Fibroblast of lung (primary cell): Measurements from ENCODE around the gene SNAPC5. TPM values are rescaled to one million over a fixed set of nuclear protein-coding genes. Genes with fewer than 3 reads are reported as not detected.
A peak's percentile ranks its signal among the peaks of the same experiment; 100 is the strongest.
"Not testable (repeated sequence)": the region's sequence is repeated elsewhere in the genome, so short reads cannot be mapped to it uniquely, and the experiment has no call there.

Source experiments
- DNase-seq, 2 donors: peaks; one replicate each; pipeline versions ENCODE4 v3.0.0 to v3.0.0-alpha.2; 2010; ENCODE audit warnings: low read depth in 2 of 2
- H2AFZ ChIP-seq: 2 replicates; pipeline ENCODE4 v1.5.1; 2012; ENCODE audit warnings: low read length, control low read depth, inconsistent platforms
- H3K27ac ChIP-seq: 2 replicates; pipeline ENCODE4 v1.5.1; 2011; ENCODE audit warnings: low read length, control low read depth; ENCODE audit not compliant: insufficient read depth
- H3K27me3 ChIP-seq: 2 replicates; pipeline ENCODE4 v1.5.1; 2011; ENCODE audit warnings: mild to moderate bottlenecking, low read length; ENCODE audit not compliant: control insufficient read depth, insufficient read depth
- H3K36me3 ChIP-seq: 2 replicates; pipeline ENCODE4 v1.5.1; 2011; ENCODE audit warnings: low read length; ENCODE audit not compliant: control insufficient read depth, insufficient read depth
- H3K4me1 ChIP-seq: 2 replicates; pipeline ENCODE4 v1.5.1; 2011; ENCODE audit warnings: low read length; ENCODE audit not compliant: control insufficient read depth, insufficient read depth; ENCODE audit errors: extremely low read depth
- H3K4me2 ChIP-seq: 2 replicates; pipeline ENCODE4 v1.5.1; 2011; ENCODE audit warnings: low read length, control low read depth; ENCODE audit not compliant: insufficient read depth; ENCODE audit errors: extremely low read depth
- H3K4me3 ChIP-seq, 4 experiments: fragments of 200-600 bp in 1 of 4; sonication (generic) in 1 of 4; replicated peaks in 1 of 4; 2 replicates each; pipeline ENCODE4 v1.5.1; 2011 to 2016; ENCODE audit warnings: low read length in 4 of 4, low read depth in 3 of 4, mild to moderate bottlenecking in 3 of 4, control low read depth in 2 of 4, inconsistent platforms in 1 of 4, mixed read lengths in 1 of 4; ENCODE audit not compliant: insufficient read depth in 1 of 4; ENCODE audit errors: control extremely low read depth in 1 of 4
- H3K79me2 ChIP-seq: 2 replicates; pipeline ENCODE4 v1.5.1; 2012; ENCODE audit warnings: mild to moderate bottlenecking, low read length, inconsistent platforms; ENCODE audit not compliant: control insufficient read depth, insufficient read depth
- H3K9ac ChIP-seq: 2 replicates; pipeline ENCODE4 v1.5.1; 2011; ENCODE audit warnings: mild to moderate bottlenecking, low read length, control low read depth; ENCODE audit not compliant: insufficient read depth
- H3K9me3 ChIP-seq: 2 replicates; pipeline ENCODE4 v1.5.1; 2012; ENCODE audit warnings: low read depth, low read length; ENCODE audit not compliant: control insufficient read depth, insufficient read depth
- H4K20me1 ChIP-seq: 2 replicates; pipeline ENCODE4 v1.5.1; 2011; ENCODE audit warnings: low read length; ENCODE audit not compliant: control insufficient read depth, insufficient read depth; ENCODE audit errors: extremely low read depth
- EZH2 ChIP-seq: IDR thresholded peaks from 2 replicates; pipeline ENCODE4 v1.5.1; 2012; ENCODE audit warnings: low read length, control low read depth, mild to moderate bottlenecking; ENCODE audit errors: missing control alignments
- polyA plus RNA-seq, 2 donors: library from polyadenylated mRNA; depleted of rRNA in 1 of 2; stranded (reverse) in 1 of 2; unstranded in 1 of 2; fragments of >200 nt; gene quantifications; 2 replicates each; pipeline ENCODE4 v1.2.1, GENCODE V29; 2011 to 2012; ENCODE audit warnings: missing spikeins in 1 of 2
- total RNA-seq: library from RNA; depleted of rRNA; stranded (reverse); fragments of >200 nt; gene quantifications from 2 replicates; pipeline ENCODE4 v1.2.1, GENCODE V29; 2014
- TF ChIP-seq, protein P1 (sequence below), 2 donors: IDR thresholded peaks in 1 of 2; conservative IDR thresholded peaks in 1 of 2; 1 replicate in 1 of 2; 2 replicates in 1 of 2; pipeline ENCODE4 v1.5.1; 2011 to 2012; ENCODE audit warnings: low read length in 2 of 2, control low read depth in 1 of 2, inconsistent platforms in 1 of 2, low read depth in 1 of 2, mild to moderate bottlenecking in 1 of 2

The SNAPC5 gene
- total and polyA plus RNA-seq, 2 donors (not counting 1 experiment from before 2014, with no cell fraction given): 28.6 to 40.3 TPM

DNA sequence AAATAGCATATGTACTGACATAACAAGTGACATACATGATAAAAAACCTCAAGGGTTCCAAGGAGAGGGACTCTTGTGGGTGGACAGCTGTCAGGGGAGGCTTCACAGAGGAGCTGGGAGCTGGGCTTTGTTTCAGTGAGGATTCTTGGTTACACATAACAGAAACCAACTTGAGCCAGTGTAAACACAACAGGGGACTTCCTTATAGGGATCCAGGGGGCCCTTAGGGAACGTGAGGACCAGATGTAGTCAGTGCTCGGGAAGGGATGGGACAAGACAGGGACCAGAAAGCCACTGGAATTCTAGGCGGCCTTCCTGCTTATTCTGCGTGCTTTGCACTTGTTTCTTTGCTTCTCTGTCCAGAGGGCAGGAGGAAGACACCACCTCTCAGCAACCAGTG lies 34.9 kb downstream of the SNAPC5 start:
- TF ChIP-seq EZH2: no peak
- TF ChIP-seq, protein P1, sequence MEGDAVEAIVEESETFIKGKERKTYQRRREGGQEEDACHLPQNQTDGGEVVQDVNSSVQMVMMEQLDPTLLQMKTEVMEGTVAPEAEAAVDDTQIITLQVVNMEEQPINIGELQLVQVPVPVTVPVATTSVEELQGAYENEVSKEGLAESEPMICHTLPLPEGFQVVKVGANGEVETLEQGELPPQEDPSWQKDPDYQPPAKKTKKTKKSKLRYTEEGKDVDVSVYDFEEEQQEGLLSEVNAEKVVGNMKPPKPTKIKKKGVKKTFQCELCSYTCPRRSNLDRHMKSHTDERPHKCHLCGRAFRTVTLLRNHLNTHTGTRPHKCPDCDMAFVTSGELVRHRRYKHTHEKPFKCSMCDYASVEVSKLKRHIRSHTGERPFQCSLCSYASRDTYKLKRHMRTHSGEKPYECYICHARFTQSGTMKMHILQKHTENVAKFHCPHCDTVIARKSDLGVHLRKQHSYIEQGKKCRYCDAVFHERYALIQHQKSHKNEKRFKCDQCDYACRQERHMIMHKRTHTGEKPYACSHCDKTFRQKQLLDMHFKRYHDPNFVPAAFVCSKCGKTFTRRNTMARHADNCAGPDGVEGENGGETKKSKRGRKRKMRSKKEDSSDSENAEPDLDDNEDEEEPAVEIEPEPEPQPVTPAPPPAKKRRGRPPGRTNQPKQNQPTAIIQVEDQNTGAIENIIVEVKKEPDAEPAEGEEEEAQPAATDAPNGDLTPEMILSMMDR (conservative IDR thresholded peaks at IDR 0.05 in 1 of 2, IDR thresholded peaks at IDR 0.05 in 1 of 2; ENCODE audit: low read depth in 1 of 2, low read length in 2 of 2): no peak
- no peak for DNase-seq

DNA sequence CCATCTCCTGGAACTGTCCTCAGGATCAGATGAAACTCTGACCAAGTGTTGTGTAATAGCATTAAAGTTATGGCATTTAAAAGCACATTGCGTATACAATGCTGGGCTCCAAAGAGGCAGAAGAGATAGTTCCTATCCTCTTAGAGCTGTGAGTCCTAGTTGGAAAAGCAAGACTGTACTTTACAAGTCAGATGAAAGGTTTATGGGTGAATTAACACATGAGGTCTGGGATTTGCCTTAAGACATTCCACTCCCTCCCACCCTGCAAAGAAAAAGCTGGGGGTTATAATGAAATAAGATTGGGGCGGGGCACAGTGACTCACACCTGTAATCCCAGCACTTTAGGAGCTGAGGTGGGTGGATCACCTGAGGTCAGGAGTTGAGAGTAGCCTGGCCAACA lies 35.6 kb downstream of the SNAPC5 start:
- Histone ChIP-seq H3K27ac (no peak overlapping the region), H4K20me1 (no peaks in the 10 kb centered on the region), H3K4me2 (no peak overlapping the region), H3K36me3 (no peaks in the 10 kb centered on the region), H3K4me1 (no peaks in the 10 kb centered on the region), H2AFZ (no peak overlapping the region), H3K9ac (no peak overlapping the region), H3K9me3 (no peaks in the 10 kb centered on the region), H3K79me2 (no peaks in the 10 kb centered on the region), H3K27me3 (no peaks in the 10 kb centered on the region), H3K4me3 (no peak overlapping the region)
- peak in 1 of 2 donors; percentile 11 for DNase-seq
- TF ChIP-seq, protein P1 (conservative IDR thresholded peaks at IDR 0.05 in 1 of 2, IDR thresholded peaks at IDR 0.05 in 1 of 2; ENCODE audit: low read depth in 1 of 2, low read length in 2 of 2): no peak
- TF ChIP-seq EZH2: no peak

More for the DNA sequence above, 34.9 kb downstream of the SNAPC5 start:
- H2AFZ ChIP-seq: no peak overlapping the region
- no peaks in the 10 kb centered on the region for H3K36me3 ChIP-seq
- no peak overlapping the region for H3K4me3 ChIP-seq
- H3K4me1 ChIP-seq: no peaks in the 10 kb centered on the region
- no peaks in the 10 kb centered on the region for H4K20me1 ChIP-seq
- no peak overlapping the region for H3K4me2 ChIP-seq
- no peak overlapping the region for H3K27ac ChIP-seq
- no peaks in the 10 kb centered on the region for H3K9me3 ChIP-seq
- H3K9ac ChIP-seq: no peak overlapping the region
- H3K27me3 ChIP-seq: no peaks in the 10 kb centered on the region
- no peaks in the 10 kb centered on the region for H3K79me2 ChIP-seq

DNA sequence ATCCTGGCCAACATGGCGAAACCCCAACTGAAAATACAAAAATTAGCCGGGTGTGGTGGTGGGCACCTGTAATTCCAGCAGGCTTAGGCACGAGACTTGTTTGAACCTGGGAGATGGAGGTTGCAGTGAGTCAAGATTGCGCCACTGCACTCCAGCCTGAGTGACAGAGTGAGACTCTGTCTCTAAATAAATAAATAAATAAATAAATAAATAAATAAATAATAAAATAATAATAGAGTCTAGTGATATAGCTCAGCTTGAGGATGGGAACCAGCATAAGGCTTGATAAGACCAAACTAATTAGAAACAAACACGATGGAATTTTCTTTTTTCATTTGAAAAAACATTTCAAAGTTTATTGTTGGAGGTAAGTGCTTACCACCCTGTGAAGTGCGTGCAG lies 36.3 kb downstream of the SNAPC5 start:
- not testable (repeated sequence) for DNase-seq, H3K27me3 ChIP-seq, H3K9ac ChIP-seq, H3K36me3 ChIP-seq, H3K79me2 ChIP-seq, H3K4me3 ChIP-seq, H3K9me3 ChIP-seq, H2AFZ ChIP-seq, H3K4me2 ChIP-seq, H3K27ac ChIP-seq, H4K20me1 ChIP-seq, H3K4me1 ChIP-seq
